GM12878 (cell line): ENCODE measurements around the gene TRAFD1. TPM values are rescaled to one million over a fixed set of nuclear protein-coding genes. Genes with fewer than 3 reads are reported as not detected.

Experiments used
- JUNB ChIP-seq: IDR thresholded peaks from 2 replicates; pipeline ENCODE4 v1.6.1; 2016; ENCODE audit warnings: antibody characterized with exemption, mild to moderate bottlenecking
- JUND ChIP-seq: IDR thresholded peaks from 2 replicates; pipeline ENCODE4 v1.6.1; 2012; ENCODE audit warnings: low read depth, mild to moderate bottlenecking, low read length, improper control_type of control experiment, moderate library complexity
- MTA2 ChIP-seq: fragments of 450-650 bp; IDR thresholded peaks from 2 replicates; pipeline ENCODE4 v1.6.1; 2016; ENCODE audit warnings: low read depth, mild to moderate bottlenecking, moderate library complexity
- PAX8 ChIP-seq: fragments of 450-650 bp; IDR thresholded peaks from 2 replicates; pipeline ENCODE4 v1.6.1; 2017; ENCODE audit warnings: mild to moderate bottlenecking, moderate library complexity
- PML ChIP-seq: IDR thresholded peaks from 2 replicates; pipeline ENCODE4 v1.6.1; 2012; ENCODE audit warnings: low read length, inconsistent platforms
- SKIL ChIP-seq: fragments of 450-650 bp; IDR thresholded peaks from 2 replicates; pipeline ENCODE4 v1.6.1; 2017; ENCODE audit warnings: mild to moderate bottlenecking, low read depth, inconsistent platforms; ENCODE audit not compliant: poor library complexity, severe bottlenecking
- SPI1 ChIP-seq: IDR thresholded peaks from 2 replicates; pipeline ENCODE4 v1.6.1; 2011; ENCODE audit warnings: low read depth, mild to moderate bottlenecking, low read length, moderate library complexity, borderline replicate concordance; ENCODE audit not compliant: insufficient read depth
- SUPT20H ChIP-seq: IDR thresholded peaks from 2 replicates; pipeline ENCODE4 v1.6.1; 2011; ENCODE audit warnings: low read depth, mild to moderate bottlenecking, low read length, moderate library complexity, borderline replicate concordance; ENCODE audit not compliant: control insufficient read depth
- SUZ12 ChIP-seq: fragments of 200-600 bp; sonication (generic); IDR thresholded peaks from one replicate; pipeline ENCODE4 v1.6.1; 2018; ENCODE audit warnings: antibody characterized with exemption, mild to moderate bottlenecking; ENCODE audit not compliant: unreplicated experiment
- ZZZ3 ChIP-seq: IDR thresholded peaks from 2 replicates; pipeline ENCODE4 v1.6.1; 2011; ENCODE audit warnings: low read depth; ENCODE audit not compliant: control insufficient read depth, insufficient read length
- polyA plus RNA-seq, 11 experiments: library from polyadenylated mRNA; depleted of rRNA in 4 of 11; unstranded in 6 of 11; stranded (reverse) in 5 of 11; fragments of >200 nt; fragmentation: Nextera tagmentation in 4 of 11; fragmentation: Illumina TruSeq in 1 of 11; extraction: Ambion mirVana in 4 of 11; extraction: Trizol in 1 of 11; gene quantifications; 1 replicate in 1 of 11; 2 replicates in 10 of 11; pipeline versions ENCODE4 v1.2.1 to v1.2.3, GENCODE V29; 2011 to 2016; ENCODE audit warnings: inconsistent platforms in 2 of 11, missing spikeins in 2 of 11, low read depth in 1 of 11
- total RNA-seq, 4 experiments: library from RNA; depleted of rRNA in 3 of 4; stranded (reverse); fragments of >200 nt in 3 of 4; fragmentation: Illumina TruSeq in 1 of 4; extraction: Trizol in 1 of 4; gene quantifications; 2 replicates each; pipeline versions ENCODE4 v1.2.1 to v1.2.3, GENCODE V29; 2013 to 2021

TRAFD1 gene
- total and polyA plus RNA-seq, 10 of the 15 experiments (the other 5 are each of a cell fraction or from before 2014, with no cell fraction given): 37.2 to 55.5 (median 46.2) TPM

- TF ChIP-seq SKIL (no peak), SPI1 (0 out of 2 replicates have a peak, but pooled peaks have one; percentile 27), MTA2 (no peak), SUZ12 (no peak), SUPT20H (no peak), JUNB (no peak), PML (no peak), PAX8 (no peak), ZZZ3 (no peak), JUND (no peak)
Observed at GRCh38 chr12:112116232-112117060, 8.9 kb upstream of the TRAFD1 start (continued).
